ENCODE data around the gene APBB1IP. TPM values are rescaled to one million over a fixed set of nuclear protein-coding genes. Genes with fewer than 3 reads are reported as not detected.
"Not testable (repeated sequence)": the region's sequence is repeated elsewhere in the genome, so short reads cannot be mapped to it uniquely, and the experiment has no call there.

APBB1IP gene
- total RNA-seq, 3 donors from 2014 or later, result 40.6 to 44.8 (median 41.8) TPM

DNA sequence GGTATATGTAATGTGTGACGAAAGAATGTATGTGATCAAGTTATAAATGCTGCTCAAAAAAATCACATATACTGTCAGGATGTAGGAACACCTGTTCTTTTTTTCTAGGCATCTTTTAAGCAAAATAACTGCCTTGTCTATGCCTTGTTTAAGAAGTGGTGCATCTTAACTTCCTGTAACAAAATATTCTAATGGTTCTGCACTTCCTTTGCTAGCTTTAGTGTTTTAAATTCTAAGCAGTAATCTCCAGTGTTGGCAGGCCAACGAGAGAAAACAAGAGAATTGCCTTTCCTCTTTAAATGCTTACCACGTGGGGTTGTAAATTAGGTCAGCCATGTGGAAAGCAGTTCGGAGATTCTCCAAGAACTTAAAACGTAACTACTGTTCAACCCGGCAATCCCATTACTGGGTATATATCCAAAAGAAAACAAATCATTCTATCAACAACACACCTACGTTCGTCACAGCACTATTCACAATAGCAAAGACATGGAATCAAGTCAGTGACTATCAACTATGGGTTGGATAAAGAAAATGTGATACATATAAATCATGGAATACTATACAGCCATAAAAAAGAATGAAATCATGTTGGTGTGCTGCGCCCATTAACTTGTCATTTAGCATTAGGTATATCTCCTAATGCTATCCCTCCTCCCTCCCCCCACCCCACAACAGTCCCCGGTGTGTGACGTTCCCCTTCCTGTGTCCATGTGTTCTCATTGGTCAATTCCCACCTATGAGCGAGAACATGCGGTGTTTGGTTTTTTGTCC, 166.4 kb downstream of the APBB1IP start:
- ATAC-seq; H3K9me3 Mint-ChIP-seq; H3K27me3 Mint-ChIP-seq (ENCODE audit: low read depth); H3K4me3 Mint-ChIP-seq; DNase-seq; H3K36me3 Mint-ChIP-seq (ENCODE audit: insufficient read depth); H3K4me1 Mint-ChIP-seq (ENCODE audit: low read depth): not testable (repeated sequence)

DNA sequence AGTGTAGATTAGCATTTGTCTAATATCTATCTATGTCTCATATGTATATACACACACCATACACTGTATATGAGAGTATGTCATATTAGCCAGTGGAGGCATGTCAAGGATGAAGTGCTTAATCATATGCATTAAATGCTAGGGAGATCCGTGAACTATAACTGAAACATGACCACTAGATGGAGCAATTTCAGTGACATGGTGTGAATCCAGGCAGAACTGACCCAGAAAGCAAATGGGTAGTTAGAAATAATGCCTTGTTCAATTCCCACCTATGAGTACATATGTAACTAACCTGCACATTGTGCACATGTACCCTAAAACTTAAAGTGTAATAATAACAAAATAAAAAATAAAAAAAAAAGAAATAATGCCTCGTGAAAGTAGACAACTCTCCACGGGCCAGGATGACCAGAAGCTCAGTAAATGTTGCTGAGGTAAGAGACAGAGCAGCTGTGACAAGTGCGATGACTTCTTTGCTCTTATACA, 168.3 kb downstream of the APBB1IP start:
- H3K36me3 Mint-ChIP-seq (ENCODE audit: insufficient read depth); H3K4me3 Mint-ChIP-seq; H3K9me3 Mint-ChIP-seq; DNase-seq; H3K27me3 Mint-ChIP-seq (ENCODE audit: low read depth); H3K4me1 Mint-ChIP-seq (ENCODE audit: low read depth): not testable (repeated sequence)
- peak; percentile 62 to 63 for ATAC-seq

DNA sequence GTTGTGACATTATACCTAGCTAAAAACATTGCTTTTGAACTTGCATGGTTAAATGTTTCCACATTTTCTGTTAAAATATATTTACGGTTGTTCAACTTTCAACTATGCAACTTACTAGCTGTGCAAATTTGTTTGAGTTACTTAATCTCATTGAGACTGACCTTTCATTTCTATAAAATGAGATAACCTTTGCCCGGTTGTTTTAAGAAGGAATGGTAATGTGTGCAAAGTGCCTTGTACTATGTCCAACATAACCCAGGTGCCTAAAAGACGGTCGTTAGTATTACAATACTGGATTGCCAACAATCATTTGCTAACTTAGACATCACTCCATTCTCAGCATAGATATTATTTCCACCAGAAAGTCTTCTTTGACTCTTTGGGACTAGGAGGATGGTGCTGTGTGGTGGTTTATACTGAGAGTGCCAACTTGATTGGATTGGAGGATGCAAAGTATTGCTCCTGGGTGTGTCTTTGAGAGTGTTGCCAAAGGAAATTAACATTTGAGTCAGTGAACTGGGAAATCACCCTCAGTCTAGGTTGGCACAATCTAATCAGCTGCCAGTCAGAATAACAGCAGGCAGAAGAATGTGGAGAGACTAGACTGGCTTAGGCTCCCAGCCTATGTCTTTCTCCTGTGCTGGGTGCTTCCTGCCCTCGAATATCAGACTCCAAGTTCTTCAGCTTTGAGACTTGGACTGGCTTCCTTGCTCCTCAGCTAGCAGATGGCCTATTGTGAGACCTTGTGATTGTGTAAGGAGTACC, 174.2 kb downstream of the APBB1IP start:
- DNase-seq (no peak), ATAC-seq (no peak)
- Mint-ChIP-seq H3K9me3 (no peaks in the 10 kb centered on the region), H3K4me3 (no peak overlapping the region), H3K4me1 (ENCODE audit: low read depth) (no peaks in the 10 kb centered on the region), H3K27me3 (ENCODE audit: low read depth) (peaks cover 8% of the 10 kb centered on the region), H3K36me3 (ENCODE audit: insufficient read depth) (no peaks in the 10 kb centered on the region)

Other genes starting within 250 kb of the APBB1IP start
- gene GAD2, start 221.6 kb upstream of the APBB1IP start, total RNA-seq, result not detected

All from activated T-cell treated with anti-CD3 and anti-CD28 coated beads, Interleukin-2, amount 50 U/mL, for 4 hours (primary cell).